Cardiac muscle cell (in vitro differentiated cells and primary cell): ENCODE data around the gene MAN1A1. TPM values are rescaled to one million over a fixed set of nuclear protein-coding genes. Genes with fewer than 3 reads are reported as not detected.
A peak's percentile ranks its signal among the peaks of the same experiment; 100 is the strongest.
"Not testable (repeated sequence)": the region's sequence is repeated elsewhere in the genome, so short reads cannot be mapped to it uniquely, and the experiment has no call there.

Experiments
- DNase-seq, 2 donors: peaks; one replicate each; pipeline versions ENCODE4 v3.0.0 to v3.0.0-alpha.2; 2010 to 2017; ENCODE audit warnings: low read depth in 1 of 2, low spot score in 1 of 2
- H3K27ac ChIP-seq: fragments of 200-600 bp; sonication (generic); 2 replicates; pipeline ENCODE4 v1.5.1; 2016
- H3K27me3 ChIP-seq: fragments of 200-600 bp; sonication (generic); 2 replicates; pipeline ENCODE4 v1.6.0; 2016; ENCODE audit warnings: control low read depth
- H3K36me3 ChIP-seq: fragments of 200-600 bp; sonication (generic); 2 replicates; pipeline ENCODE4 v1.5.1; 2016; ENCODE audit warnings: control low read depth
- H3K4me1 ChIP-seq: fragments of 200-600 bp; sonication (generic); 2 replicates; pipeline ENCODE4 v1.8.1; 2017; ENCODE audit warnings: low read depth, mild to moderate bottlenecking, mixed run types
- H3K4me3 ChIP-seq: fragments of 200-600 bp; sonication (generic); 2 replicates; pipeline ENCODE4 v1.5.1; 2016; ENCODE audit warnings: mild to moderate bottlenecking
- H3K9me3 ChIP-seq: fragments of 200-600 bp; sonication (generic); 2 replicates; pipeline ENCODE4 v1.5.1; 2017; ENCODE audit warnings: low read depth, mild to moderate bottlenecking, control low read depth
- CTCF ChIP-seq: IDR thresholded peaks from 2 replicates; pipeline ENCODE4 v1.5.1; 2012; ENCODE audit warnings: low read depth, mild to moderate bottlenecking, low read length
- polyA plus RNA-seq: library from polyadenylated mRNA; unstranded; fragments of >200 nt; fragmentation: Nextera tagmentation; extraction: Ambion mirVana; gene quantifications from 2 replicates; pipeline ENCODE4 v1.2.1, GENCODE V29; 2016
- total RNA-seq: library from RNA; depleted of rRNA; stranded (reverse); fragments of >200 nt; gene quantifications from 2 replicates; pipeline ENCODE4 v1.2.3, GENCODE V29; 2016

Gene MAN1A1
- total and polyA plus RNA-seq, 2 experiments from 2014 or later = 19.2 to 34.8 TPM

- Histone ChIP-seq H3K27me3 (no peaks in the 10 kb centered on the region), H3K4me1 (no peaks in the 10 kb centered on the region), H3K4me3 (no peak overlapping the region), H3K36me3 (no peaks in the 10 kb centered on the region), H3K27ac (no peak overlapping the region), H3K9me3 (no peaks in the 10 kb centered on the region)
- DNase-seq = peak in 1 of 2 donors; percentile 36
- TF ChIP-seq CTCF = no peak
These were observed 192.6 kb downstream of the MAN1A1 start for GRCh38 chr6:119156757-119157505.

GRCh38 chr6:119156082-119156481 lies 193.5 kb downstream of the MAN1A1 start:
- H3K27me3 ChIP-seq, H3K4me1 ChIP-seq, DNase-seq, H3K36me3 ChIP-seq, H3K4me3 ChIP-seq, H3K9me3 ChIP-seq, H3K27ac ChIP-seq: not testable (repeated sequence)

GRCh38 chr6:119152187-119152586 lies 197.4 kb downstream of the MAN1A1 start:
- Histone ChIP-seq H3K4me1 (peaks cover 11% of the 10 kb centered on the region), H3K27ac (no peak overlapping the region), H3K27me3 (no peaks in the 10 kb centered on the region), H3K36me3 (no peaks in the 10 kb centered on the region), H3K9me3 (no peaks in the 10 kb centered on the region), H3K4me3 (no peak overlapping the region)
- no peak for TF ChIP-seq CTCF
- DNase-seq = no peak

GRCh38 chr6:119148825-119149525 lies 200.6 kb downstream of the MAN1A1 start:
- Histone ChIP-seq H3K4me3 (no peak overlapping the region), H3K36me3 (no peaks in the 10 kb centered on the region), H3K9me3 (no peaks in the 10 kb centered on the region), H3K27ac (no peak overlapping the region), H3K4me1 (peaks cover 20% of the 10 kb centered on the region), H3K27me3 (no peaks in the 10 kb centered on the region)
- no peak for TF ChIP-seq CTCF
- peak in 1 of 2 donors; percentile 47 for DNase-seq

GRCh38 chr6:119148098-119148824 lies 201.3 kb downstream of the MAN1A1 start:
- Histone ChIP-seq H3K9me3 (no peaks in the 10 kb centered on the region), H3K4me1 (peaks cover 20% of the 10 kb centered on the region), H3K36me3 (no peaks in the 10 kb centered on the region), H3K4me3 (no peak overlapping the region), H3K27ac (no peak overlapping the region), H3K27me3 (no peaks in the 10 kb centered on the region)
- DNase-seq = peak; percentile 70 to 88
- TF ChIP-seq CTCF = peak; percentile 62
